GM15510 (cell line): ENCODE data around the gene ATRAID.

Source experiments
- POLR2A ChIP-seq: IDR thresholded peaks from 3 replicates; pipeline ENCODE4 v1.6.1; 2011; ENCODE audit warnings: borderline replicate concordance; ENCODE audit not compliant: insufficient read length; ENCODE audit errors: extremely low read depth

The ATRAID gene

DNA sequence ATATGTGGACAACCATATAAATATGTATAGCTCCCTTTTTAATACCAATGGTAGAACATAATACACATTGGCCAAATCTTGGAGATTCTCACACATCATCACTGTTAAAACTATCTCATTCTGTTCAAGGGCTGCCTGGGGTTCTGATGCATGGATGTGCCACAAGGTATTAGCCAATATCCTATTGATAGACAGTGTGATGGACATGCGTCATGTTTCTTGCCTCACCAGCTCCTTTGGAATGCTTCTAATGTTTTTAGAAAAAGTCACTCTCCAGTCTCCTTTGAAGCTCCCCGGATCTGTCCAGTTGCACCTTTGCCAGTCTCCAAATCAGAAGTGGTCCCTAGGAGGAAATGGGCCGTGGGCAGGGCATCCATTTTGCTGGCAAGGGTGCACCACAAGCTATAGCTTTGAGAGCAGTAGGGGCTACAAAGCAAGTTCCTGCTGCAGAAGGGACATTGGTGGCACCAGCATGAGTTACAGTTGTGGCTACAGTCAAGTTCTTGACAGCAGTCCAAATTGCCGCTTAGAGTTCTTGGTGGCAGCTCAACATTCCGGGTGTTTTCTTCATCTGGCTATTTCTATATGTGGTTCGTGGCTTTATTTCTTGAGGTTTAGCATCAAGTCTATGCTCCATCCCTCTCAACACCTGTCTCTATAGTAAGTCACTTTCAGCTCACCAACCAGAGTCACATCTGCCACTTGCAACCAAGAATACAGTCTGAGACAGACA lies 25.1 kb upstream of the ATRAID start:
- TF ChIP-seq POLR2A: no peak

DNA sequence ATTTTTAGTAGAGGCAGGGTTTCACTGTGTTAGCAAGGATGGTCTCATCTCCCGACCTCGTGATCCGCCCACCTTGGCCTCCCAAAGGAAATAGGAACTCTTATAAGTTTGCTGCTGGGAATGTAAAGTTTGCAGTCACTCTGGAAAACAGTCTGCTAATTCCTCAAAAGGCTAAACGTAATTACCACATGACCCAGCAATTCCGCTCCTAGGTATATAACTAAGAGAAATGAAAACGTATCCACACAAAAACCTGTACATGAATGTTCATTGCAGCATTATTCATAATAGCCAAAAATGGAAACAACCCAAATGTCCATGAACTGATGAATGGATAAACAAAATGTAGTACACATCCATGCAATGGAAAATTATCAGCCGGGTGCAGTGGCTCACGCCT lies 21.9 kb upstream of the ATRAID start:
- no peak for TF ChIP-seq POLR2A

DNA sequence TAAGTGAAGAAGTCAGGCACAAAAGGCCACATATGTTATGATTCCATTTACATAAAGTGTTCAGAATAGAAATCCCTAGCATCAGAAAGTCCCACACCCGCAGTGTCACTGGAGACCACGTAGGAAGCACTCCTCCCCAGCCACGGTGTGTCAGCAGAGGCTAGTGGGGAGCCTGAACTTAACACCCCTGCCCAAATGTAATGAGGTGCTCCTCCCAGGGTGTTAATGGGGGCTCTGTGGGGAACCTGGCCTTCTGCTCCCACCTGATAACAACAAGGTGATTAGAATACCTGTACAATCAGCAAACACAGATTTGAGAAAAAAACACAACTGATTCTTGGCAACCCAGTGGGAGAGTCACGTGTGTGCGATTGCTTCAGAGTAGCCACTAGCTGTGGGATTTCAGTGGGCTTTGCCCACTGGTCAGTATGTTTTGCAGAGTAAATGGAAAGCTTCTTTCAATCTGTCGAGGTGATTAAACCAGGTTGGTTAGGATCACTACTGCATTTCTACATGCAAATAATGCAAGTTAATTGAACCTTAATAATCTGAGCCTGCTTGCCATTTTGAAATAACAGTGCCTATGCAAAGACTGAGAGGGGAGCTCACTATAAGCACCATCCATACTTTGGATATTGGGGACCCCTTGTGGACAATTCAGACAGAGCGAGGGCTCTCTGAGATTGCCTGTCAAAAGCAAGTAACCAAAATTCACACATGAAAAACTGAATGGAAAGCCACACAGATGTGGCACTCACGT lies 20.6 kb upstream of the ATRAID start:
- no peak for TF ChIP-seq POLR2A

DNA sequence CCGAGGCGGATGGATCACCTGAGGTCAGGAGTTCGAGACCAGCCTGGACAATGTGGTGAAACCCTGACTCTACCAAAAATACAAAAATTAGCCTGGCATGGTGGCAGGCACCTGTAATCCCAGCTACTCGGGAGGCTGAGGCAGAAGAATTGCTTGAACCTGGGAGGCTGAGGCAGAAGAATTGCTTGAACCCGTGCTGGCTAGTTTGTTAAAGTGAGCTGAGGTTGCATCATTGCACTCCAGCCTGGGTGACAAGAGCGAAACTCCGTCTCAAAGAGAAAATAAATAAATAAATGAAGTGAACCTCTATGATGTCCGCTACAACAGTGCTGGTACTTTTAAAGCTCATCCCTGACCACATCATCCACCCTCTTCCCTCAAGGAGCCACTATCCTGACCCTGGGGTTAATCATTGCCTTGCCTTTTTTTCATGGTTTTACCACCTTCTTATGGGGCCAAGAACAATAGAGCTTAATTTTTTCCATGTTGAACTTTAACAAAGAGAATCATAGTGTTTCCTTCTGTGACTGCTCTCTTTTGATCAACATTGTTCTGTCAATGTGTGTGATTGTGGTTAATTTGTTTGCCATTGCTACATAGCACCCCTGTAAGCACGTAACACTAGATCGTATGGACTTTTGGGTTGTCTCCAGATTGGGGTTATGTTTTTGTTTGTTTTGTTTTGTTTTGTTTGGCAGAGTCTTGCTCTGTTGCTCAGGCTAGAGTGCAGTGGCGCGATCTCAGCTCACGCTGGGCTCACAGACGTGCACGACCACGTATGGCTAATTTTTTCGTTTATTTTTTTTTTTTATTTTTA lies 17.1 kb upstream of the ATRAID start:
- TF ChIP-seq POLR2A: no peak

DNA sequence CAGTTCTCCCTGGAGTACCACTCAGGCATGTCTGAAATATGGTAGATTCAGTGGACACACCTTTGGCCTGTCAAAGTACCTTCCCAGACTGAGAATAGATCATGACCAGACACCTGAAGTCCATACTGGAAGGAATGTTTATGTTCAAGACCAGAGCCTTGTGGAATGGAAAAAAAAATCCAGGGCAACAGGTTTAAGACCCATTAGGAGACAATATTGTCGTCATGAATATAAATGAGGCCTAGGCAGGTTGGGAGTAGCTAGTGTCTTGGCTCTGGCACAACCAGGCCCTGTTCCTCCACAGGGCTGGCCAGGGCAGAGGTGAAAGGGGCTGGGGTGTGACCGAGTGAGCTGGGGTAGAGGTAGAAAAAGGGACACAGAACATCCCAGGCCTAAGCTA lies 13.2 kb upstream of the ATRAID start:
- no peak for TF ChIP-seq POLR2A

DNA sequence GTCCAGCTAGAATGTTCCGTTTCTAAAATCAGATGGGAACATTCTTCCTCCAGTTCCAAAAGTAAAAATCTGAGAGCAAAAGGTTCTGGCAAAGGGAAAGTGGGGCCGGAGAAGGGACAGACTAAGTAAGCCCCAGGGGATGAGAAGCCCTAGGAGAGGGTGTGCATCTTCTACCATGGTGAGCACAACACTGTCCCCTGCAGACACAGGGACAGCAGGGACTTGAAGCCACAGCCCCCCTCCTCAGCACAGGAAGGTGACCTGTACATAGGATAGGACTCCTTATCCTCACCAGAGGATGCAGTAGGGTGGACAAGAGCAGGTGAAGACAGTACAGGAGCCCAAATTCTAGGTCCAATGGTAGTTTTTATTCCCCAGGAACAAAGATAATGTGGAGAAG lies 12.6 kb upstream of the ATRAID start:
- no peak for TF ChIP-seq POLR2A

DNA sequence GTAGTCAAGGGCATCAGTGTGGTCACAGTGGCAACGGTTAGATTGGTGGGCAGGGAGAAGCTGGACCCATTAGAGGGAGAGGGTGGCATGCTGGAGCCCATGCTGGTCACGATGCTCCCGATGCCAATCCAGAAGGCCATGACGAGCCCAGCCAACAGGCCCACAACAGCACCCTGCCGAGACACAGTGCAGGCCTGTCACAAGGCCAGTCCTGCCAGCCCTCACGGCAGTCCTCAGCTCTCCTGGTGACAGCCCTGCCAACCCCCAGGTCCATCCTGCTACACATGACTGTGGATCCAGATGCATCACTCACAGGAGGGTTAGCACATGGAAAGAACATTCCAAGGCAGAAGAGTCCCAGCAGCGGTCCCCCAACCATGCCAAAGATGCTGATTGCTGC lies 10.2 kb upstream of the ATRAID start:
- TF ChIP-seq POLR2A: no peak

DNA sequence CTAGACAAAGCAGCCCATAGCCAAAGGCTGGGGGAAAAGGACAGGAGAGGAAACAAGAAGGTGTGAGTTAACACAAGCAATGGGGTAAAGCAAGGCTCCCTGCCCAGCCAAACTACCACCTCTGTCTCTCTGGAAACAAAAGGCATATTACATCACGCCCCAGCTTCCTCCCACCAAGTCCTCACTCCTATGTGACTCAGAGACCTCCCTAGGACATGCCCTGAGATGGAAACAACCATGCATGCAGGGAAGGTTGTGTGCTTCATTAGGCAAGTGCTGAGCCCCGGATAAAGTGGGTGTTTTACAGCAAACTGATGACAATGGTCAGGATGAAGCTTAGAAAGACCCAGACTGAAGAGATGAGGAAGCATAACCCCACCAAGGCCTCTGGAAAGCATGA lies 9.0 kb upstream of the ATRAID start:
- no peak for TF ChIP-seq POLR2A

DNA sequence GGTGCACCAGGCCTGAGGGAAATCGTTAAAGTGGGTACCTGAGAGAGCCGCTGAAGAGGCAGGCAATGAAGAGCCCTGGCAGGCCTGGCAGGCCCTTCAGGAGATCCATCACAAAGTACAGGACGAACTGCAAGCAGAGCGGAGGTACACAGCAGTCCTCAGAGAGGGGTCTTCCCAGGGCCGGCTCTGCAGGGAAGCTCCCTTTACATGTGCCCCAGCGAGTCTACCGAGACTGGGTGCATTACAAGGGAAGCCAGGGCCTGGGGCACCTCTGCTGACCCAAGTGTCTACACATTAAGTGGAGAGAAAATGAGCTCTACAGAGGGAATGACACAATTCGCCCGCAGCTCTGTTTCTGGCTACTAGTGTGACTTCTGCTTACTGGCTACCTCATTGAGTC lies 8.1 kb upstream of the ATRAID start:
- no peak for TF ChIP-seq POLR2A

DNA sequence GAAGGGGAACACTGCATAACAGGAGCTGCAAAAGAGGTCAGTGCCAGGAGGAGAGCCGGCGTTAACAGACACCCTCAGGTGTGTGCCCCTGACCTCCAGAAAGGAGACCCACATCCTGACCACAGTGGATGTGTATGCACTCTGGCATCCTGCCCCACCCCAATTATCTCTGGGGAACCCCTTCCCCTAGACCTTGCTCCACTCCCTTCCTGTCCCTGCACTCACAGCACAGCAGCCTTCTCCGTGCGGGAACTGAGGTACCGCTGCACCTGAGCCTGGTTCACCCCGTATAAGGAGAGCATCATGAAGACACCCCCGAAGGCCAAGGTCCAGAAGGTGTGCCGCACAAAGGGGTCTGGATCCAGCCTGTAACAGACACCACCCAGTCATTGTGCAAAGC lies 7.3 kb upstream of the ATRAID start:
- no peak for TF ChIP-seq POLR2A

DNA sequence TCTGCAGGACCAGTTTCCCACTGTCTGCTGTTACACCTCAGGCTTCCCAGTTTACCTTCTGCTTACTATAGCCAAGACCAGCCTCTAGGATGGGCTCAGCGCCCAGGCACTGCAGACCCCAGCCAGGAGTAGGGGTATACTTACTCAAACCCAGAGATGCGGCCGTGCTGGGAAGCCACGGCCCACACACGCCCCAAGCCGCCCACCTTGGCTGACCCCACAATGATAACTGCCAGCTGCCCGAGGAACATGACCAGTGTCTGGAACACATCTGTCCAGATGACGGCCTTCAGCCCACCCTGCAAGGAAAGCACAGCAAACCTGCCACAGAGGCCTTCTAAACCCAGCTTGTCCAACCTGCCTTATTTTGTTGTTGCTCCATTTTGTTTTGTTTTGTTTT lies 6.6 kb upstream of the ATRAID start:
- TF ChIP-seq POLR2A: no peak

DNA sequence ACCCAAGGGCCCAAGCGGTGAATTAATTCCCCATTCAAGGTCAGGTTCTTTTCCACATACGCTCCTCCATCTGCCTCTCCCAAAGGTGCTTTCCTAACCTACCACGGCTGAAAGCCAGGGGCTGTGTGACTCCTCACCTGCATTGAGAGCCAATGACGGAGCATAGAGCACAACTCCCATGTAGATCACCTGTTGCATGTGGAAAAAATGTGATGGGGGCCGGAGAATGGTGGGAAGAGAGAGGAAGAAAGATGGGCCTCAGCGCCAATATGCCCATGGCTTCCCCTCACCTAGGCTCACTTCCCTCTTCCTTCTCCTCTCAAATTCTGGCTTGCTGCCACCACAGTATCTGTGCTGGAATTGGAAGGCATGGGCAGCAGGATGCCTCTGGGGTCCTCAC lies 5.5 kb upstream of the ATRAID start:
- no peak for TF ChIP-seq POLR2A

DNA sequence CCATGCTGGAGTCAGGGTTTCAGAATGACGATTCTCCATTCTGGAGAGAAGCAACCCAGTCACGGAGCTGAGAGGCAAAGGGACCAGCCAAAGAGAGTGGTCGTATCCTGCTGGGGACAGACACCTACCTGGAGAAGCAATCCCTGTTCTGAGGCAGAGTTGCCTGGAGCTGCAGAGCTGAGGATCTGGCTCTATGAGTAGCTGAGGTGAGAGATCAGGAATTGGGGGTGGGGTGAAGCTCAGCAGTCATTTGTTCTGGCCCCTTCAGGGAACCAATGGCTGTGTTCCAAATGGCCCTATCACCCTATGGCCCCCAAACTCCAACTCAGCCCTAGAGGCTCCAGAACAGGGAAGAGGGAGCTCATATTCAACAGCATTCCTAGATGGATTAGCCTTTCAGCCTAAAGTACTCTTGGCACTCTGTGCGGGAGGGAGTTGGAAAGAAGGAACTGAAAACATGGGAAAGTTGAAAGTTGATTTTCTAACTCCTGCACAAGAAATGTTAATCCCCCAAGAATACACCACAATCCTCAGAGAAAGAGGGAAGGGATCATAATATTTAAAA lies 3.3 kb upstream of the ATRAID start:
- no peak for TF ChIP-seq POLR2A

DNA sequence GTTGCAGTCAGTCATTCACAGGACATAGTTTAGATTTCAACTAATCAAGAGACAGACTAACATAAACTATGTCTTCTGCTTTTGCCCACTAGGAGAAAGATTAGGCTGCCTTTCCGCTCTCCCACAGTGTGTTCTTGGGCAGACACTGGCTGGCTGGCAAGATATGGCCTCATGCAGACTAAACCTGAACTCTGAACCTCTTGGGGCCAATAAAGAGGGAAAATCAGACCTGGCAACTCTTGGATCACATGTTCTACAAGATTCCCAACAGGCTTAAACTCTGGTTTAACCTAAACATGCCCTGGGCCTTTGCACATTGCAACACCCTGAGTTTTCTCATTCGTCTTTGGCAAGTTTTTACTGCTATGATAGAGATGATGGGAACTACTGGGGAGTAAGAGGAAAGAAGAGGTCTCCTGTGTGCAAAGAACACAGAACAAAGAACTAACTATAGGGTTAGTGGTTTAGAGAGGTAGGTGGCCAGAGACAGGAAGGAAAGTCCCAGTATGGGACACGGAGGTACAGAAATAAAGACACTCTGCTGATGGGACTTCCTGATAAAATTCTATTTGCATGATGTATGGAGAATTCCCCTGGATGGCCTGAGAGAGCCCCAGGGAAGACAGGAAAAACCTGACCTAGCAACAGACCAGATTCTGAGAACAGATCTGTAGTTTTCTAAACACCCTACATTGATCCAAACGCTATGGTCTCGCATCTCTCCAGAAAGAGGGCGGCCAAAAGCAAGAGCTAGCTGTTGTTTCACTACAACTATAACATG lies 2.0 kb upstream of the ATRAID start:
- no peak for TF ChIP-seq POLR2A
